Choroid plexus epithelial cell (primary cell): ENCODE measurements around the gene ZSWIM4.

Source experiments
- DNase-seq: peaks from one replicate; pipeline ENCODE4 v3.0.0-alpha.2; 2010; ENCODE audit warnings: low read depth
- H3K4me3 ChIP-seq: 2 replicates; pipeline ENCODE4 v1.5.1; 2011; ENCODE audit warnings: low read depth, mild to moderate bottlenecking, control low read depth, low read length, moderate library complexity
- TF ChIP-seq, protein P1 (sequence below): conservative IDR thresholded peaks from 2 replicates; pipeline ENCODE4 v1.5.1; 2011; ENCODE audit warnings: low read depth, mild to moderate bottlenecking, control low read depth, inconsistent platforms, low read length, moderate library complexity

Gene ZSWIM4

DNA sequence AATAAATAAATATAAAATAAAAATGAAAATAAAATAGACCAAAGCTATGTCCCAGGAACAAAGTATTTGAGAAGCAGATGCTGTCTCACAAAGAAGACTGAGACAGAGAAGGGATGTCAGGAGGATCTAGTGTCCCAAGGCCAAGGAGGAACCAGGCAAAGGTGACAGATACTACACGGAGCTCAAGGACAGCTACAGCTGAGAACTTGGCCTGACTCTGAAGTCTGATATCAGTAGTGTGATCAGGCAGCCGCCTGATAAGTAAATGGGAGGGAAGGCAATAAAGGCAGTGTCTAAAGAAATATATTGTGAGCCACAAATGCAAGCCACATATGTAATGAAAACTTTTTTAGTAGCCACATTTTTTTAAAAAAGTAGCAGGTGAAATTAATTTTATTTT is 61.3 kb downstream of the ZSWIM4 start:
- TF ChIP-seq, protein P1, sequence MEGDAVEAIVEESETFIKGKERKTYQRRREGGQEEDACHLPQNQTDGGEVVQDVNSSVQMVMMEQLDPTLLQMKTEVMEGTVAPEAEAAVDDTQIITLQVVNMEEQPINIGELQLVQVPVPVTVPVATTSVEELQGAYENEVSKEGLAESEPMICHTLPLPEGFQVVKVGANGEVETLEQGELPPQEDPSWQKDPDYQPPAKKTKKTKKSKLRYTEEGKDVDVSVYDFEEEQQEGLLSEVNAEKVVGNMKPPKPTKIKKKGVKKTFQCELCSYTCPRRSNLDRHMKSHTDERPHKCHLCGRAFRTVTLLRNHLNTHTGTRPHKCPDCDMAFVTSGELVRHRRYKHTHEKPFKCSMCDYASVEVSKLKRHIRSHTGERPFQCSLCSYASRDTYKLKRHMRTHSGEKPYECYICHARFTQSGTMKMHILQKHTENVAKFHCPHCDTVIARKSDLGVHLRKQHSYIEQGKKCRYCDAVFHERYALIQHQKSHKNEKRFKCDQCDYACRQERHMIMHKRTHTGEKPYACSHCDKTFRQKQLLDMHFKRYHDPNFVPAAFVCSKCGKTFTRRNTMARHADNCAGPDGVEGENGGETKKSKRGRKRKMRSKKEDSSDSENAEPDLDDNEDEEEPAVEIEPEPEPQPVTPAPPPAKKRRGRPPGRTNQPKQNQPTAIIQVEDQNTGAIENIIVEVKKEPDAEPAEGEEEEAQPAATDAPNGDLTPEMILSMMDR: no peak
- DNase-seq: no peak
- no peak overlapping the region for H3K4me3 ChIP-seq

DNA sequence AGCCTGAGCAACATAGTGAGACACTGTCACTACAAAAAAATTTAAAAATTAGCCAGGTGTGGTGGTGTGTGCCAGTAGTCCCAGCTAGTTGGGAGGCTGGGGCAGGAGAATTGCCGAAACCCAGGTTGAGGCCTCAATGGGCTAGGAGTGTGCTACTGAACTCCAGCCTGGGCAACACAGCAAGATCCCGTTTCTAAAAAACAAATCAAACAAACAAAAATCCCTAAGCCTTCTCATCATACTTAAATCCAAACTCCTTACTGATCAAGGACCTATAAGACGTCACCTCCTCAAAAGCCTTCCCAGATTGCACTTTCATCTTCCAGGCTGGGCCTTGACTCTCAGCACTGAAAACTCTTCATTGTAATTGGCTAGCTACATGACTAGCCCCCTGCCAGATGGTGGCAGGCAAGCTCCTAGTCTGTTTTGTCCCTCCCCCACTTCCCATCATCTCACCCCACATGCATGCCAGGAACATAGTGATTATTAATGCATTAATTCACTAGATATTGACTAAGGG is 64.2 kb downstream of the ZSWIM4 start:
- TF ChIP-seq, protein P1: peak; percentile 27
- DNase-seq: peak; percentile 63
- no peak overlapping the region for H3K4me3 ChIP-seq

DNA sequence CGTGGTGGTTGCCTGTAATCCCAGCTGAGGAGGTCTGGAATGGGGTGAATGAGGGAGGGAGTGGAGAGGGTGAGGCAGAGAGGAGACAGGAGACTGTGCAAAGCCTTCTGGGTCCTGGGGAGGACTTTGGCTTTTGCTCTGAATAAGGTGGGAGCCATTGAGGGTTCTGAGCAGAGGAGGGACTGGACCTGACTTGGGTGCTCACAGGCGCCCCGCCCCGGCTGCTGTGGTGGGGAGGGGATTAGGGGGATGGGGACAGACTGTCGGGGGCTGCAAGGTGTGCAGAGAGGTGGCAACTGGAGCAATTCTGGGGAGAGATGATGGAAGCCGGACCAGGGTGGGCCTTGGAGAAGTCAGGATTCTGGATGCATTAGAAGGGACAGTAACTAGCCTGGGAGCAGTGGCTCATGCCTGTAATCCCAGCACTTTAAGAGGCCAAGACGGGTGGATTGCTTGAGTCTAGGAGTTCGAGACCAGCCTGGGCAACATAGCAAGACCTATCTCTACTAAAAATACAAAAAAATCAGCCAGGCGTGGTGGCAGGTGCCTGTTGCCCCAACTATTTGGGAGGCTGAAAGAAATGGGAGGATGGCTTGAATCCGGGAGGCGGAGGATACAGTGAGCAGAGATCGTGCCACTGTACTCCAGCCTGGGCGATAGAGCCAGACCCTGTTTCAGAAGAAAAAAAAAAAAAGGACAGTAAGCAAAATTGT is 65.6 kb downstream of the ZSWIM4 start:
- TF ChIP-seq, protein P1: no peak
- H3K4me3 ChIP-seq: no peak overlapping the region
- no peak for DNase-seq

DNA sequence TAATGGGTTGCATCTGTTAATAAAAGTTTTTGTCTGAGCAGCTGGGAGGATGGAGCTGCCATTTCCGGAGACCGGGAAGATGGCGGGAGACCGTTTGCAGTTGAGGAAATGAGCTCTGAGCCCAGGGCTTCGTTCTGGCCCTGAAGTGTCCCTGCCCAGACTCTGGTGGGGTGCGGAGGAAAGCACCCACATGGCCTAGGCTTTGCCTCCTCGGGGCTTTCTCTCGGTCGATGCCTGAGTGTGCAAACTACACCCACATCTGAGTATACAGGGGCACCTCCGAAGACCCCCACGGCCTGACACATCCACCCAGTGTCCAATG is 66.1 kb downstream of the ZSWIM4 start:
- peak overlapping the region; percentile 56 for H3K4me3 ChIP-seq
- TF ChIP-seq, protein P1: no peak
- DNase-seq: no peak

DNA sequence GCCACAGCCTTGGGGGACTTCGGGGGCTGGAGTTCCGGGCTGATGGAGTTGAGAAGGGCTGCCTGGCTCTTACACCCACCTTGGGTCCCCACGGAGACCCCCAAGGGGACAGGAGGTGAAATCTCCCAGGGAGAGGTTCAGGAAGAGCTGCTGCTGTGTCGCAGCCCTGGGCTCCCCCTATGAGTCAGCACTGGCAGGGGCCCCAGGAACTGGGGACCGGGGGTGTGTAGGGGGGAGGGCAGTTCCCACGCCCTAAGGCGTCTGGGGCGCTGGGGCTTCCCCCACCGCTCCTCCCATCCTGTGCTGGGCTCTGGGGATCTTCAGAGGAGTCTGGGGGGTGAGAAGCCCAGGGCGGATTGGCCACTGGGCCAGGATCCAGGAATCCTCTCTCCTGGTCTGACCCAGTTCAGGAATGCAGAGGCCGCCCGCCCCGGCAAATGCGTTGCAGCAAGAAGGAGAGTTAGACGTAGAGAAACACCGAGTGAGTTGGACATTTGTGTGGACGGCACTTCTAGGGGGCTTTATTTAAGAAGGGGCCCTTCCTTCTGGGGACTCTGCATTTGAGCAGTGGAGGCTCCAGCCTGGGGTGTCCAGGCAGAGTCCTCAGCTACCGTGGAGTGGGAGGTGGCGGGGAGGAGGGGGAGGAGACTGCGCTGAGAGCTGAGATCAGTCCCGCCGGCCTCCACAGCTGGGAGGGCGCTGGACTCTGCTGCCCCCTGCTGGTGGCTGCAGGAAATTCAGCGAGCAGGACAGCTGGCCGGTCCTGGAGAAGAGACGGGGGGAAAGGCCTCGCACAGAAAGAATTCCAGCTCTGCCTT is 66.7 kb downstream of the ZSWIM4 start:
- TF ChIP-seq, protein P1: peak; percentile 90
- peak; percentile 92 for DNase-seq
- peak overlapping the region; percentile 56 for H3K4me3 ChIP-seq

DNA sequence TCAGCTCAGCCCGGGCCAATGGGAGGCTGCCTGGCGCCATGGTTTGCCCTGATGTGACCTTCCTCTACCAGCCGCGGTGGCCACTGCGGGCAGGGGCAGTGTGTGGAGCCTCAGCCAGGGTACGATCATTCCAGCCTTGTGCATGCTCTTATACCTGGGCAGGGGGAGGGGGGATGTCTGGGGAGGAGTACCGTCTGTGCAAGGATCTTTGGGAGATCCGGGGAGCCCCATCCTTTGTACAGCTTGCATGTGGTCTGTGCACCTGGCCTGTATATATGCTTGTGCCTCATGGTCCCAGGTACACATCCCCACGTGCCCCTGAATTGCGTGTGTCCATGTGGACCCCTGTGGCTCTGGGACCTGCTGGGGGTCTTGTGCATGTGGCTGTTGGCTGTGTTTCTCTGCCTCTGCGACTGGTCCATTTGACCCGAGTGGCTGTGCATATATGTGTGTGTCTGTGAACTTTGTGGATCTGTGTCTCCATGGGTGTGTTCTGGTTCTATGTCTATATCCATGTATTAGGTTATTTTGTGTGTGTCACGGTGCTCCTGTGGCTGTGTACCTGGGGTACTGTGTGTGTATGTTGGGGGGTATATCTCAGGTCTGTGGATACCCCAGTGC is 68.9 kb downstream of the ZSWIM4 start:
- no peak overlapping the region for H3K4me3 ChIP-seq
- no peak for DNase-seq
- TF ChIP-seq, protein P1: no peak
